Measurements from ENCODE around the gene LRP1B. TPM values are rescaled to one million over a fixed set of nuclear protein-coding genes. Genes with fewer than 3 reads are reported as not detected.
"Not testable (repeated sequence)": the region's sequence is repeated elsewhere in the genome, so short reads cannot be mapped to it uniquely, and the experiment has no call there.

Gene LRP1B
- total RNA-seq, 2 donors from 2014 or later = 0.52 to 3.0 TPM

- no peak overlapping the region for H3K27ac ChIP-seq
- intact Hi-C loops (cut with DNase I) = no loop called here
- ATAC-seq (no peak), DNase-seq (no peak)
- H3K36me3 ChIP-seq (replicated peaks in 1 of 2; ENCODE audit: insufficient read depth in 1 of 2, low read depth in 2 of 2) = no peaks in the 10 kb centered on the region
- WGBS, 2 donors = 94 to 95% methylated on average over 3 of the region's 3 CpGs
- TF ChIP-seq CTCF (IDR thresholded peaks at IDR 0.05) = no peak
- no peak for TF ChIP-seq POLR2A (IDR thresholded peaks at IDR 0.05)
- no peaks in the 10 kb centered on the region for H3K9me3 ChIP-seq
- H3K27me3 ChIP-seq = no peaks in the 10 kb centered on the region
- peaks cover 10% of the 10 kb centered on the region for H3K4me1 ChIP-seq
- no peak overlapping the region for H3K4me3 ChIP-seq
Measured at GRCh38 chr2:140552634-140553033, 1578.2 kb downstream of the LRP1B start.

GRCh38 chr2:140551287-140551686, 1579.5 kb downstream of the LRP1B start:
- Histone ChIP-seq H3K27me3 (no peaks in the 10 kb centered on the region), H3K4me3 (no peak overlapping the region), H3K4me1 (peaks cover 8% of the 10 kb centered on the region), H3K27ac (no peak overlapping the region), H3K9me3 (no peaks in the 10 kb centered on the region), H3K36me3 (replicated peaks in 1 of 2; ENCODE audit: insufficient read depth in 1 of 2, low read depth in 2 of 2) (no peaks in the 10 kb centered on the region)
- DNase-seq = no peak
- intact Hi-C loops (cut with DNase I) = no loop called here
- WGBS, 2 donors = 69 to 71% methylated on average over 1 of the region's 1 CpG
- ATAC-seq = no peak
- TF ChIP-seq CTCF (IDR thresholded peaks at IDR 0.05) (no peak), POLR2A (IDR thresholded peaks at IDR 0.05) (no peak)

GRCh38 chr2:140550821-140551220, 1580.0 kb downstream of the LRP1B start:
- Histone ChIP-seq H3K27me3 (no peaks in the 10 kb centered on the region), H3K27ac (no peak overlapping the region), H3K4me1 (peaks cover 3% of the 10 kb centered on the region), H3K9me3 (no peaks in the 10 kb centered on the region), H3K36me3 (replicated peaks in 1 of 2; ENCODE audit: insufficient read depth in 1 of 2, low read depth in 2 of 2) (no peaks in the 10 kb centered on the region), H3K4me3 (no peak overlapping the region)
- TF ChIP-seq POLR2A (IDR thresholded peaks at IDR 0.05) (no peak), CTCF (IDR thresholded peaks at IDR 0.05) (no peak)
- no peak for DNase-seq
- intact Hi-C loops (cut with DNase I) = no loop called here
- ATAC-seq = no peak
- 92 to 94% methylated on average over 2 of the region's 2 CpGs for WGBS, 2 donors

GRCh38 chr2:140544769-140545168, 1586.0 kb downstream of the LRP1B start:
- H3K9me3 ChIP-seq; ATAC-seq; H3K4me3 ChIP-seq; H3K27me3 ChIP-seq; intact Hi-C loops (cut with DNase I); H3K36me3 ChIP-seq (replicated peaks in 1 of 2; ENCODE audit: insufficient read depth in 1 of 2, low read depth in 2 of 2); H3K27ac ChIP-seq; H3K4me1 ChIP-seq; DNase-seq: not testable (repeated sequence)
- WGBS, 2 donors = 18 to 21% methylated on average over 2 of the region's 2 CpGs

GRCh38 chr2:140542627-140543026, 1588.2 kb downstream of the LRP1B start:
- Histone ChIP-seq H3K9me3 (no peaks in the 10 kb centered on the region), H3K4me1 (no peaks in the 10 kb centered on the region), H3K36me3 (replicated peaks in 1 of 2; ENCODE audit: insufficient read depth in 1 of 2, low read depth in 2 of 2) (no peaks in the 10 kb centered on the region), H3K4me3 (no peak overlapping the region), H3K27me3 (no peaks in the 10 kb centered on the region), H3K27ac (no peak overlapping the region)
- DNase-seq (no peak), ATAC-seq (no peak)
- no peak for TF ChIP-seq CTCF (IDR thresholded peaks at IDR 0.05)
- no peak for TF ChIP-seq POLR2A (IDR thresholded peaks at IDR 0.05)
- intact Hi-C loops (cut with DNase I) = no loop called here
- 81 to 84% methylated on average over 5 of the region's 5 CpGs for WGBS, 2 donors
